Uterus (tissue), 2 donors: ENCODE measurements around the gene ISLR2.
A peak's percentile ranks its signal among the peaks of the same experiment; 100 is the strongest.

Experiments
- CTCF ChIP-seq, 4 experiments: fragments of 200-600 bp in 2 of 4; fragments of 450-650 bp in 2 of 4; sonication (generic) in 2 of 4; IDR thresholded peaks; one replicate each; pipeline ENCODE4 v1.5.1; 2016 to 2019; ENCODE audit warnings: antibody characterized with exemption in 4 of 4, mild to moderate bottlenecking in 2 of 4, moderate library complexity in 1 of 4
- POLR2A ChIP-seq, 2 donors: fragments of 450-650 bp; IDR thresholded peaks; one replicate each; pipeline ENCODE4 v1.6.1; 2016; ENCODE audit warnings: antibody characterized with exemption in 2 of 2, mild to moderate bottlenecking in 1 of 2, moderate library complexity in 1 of 2

GRCh38 chr15:74172701-74173379, 42.5 kb downstream of the ISLR2 start:
- TF ChIP-seq CTCF (IDR thresholded peaks at IDR 0.05) (peak in 1 of 4 experiments; percentile 11), POLR2A (IDR thresholded peaks at IDR 0.05) (no peak)
